Left renal pelvis (tissue), 4 donors: Measurements from ENCODE around the gene ADAD1. TPM values are rescaled to one million over a fixed set of nuclear protein-coding genes. Genes with fewer than 3 reads are reported as not detected.

Experiments
- DNase-seq, 4 donors: peaks; one replicate each; pipeline ENCODE4 v3.0.0-alpha.2; 2013; ENCODE audit warnings: low read depth in 4 of 4, low spot score in 3 of 4
- polyA plus RNA-seq, 4 donors: library from polyadenylated mRNA; unstranded; fragments of 120-200 nt; gene quantifications; one replicate each; pipeline ENCODE4 v1.2.1, GENCODE V29; 2013; ENCODE audit not compliant: insufficient read length in 4 of 4

The ADAD1 gene
- polyA plus RNA-seq, 4 donors = not detected

DNA sequence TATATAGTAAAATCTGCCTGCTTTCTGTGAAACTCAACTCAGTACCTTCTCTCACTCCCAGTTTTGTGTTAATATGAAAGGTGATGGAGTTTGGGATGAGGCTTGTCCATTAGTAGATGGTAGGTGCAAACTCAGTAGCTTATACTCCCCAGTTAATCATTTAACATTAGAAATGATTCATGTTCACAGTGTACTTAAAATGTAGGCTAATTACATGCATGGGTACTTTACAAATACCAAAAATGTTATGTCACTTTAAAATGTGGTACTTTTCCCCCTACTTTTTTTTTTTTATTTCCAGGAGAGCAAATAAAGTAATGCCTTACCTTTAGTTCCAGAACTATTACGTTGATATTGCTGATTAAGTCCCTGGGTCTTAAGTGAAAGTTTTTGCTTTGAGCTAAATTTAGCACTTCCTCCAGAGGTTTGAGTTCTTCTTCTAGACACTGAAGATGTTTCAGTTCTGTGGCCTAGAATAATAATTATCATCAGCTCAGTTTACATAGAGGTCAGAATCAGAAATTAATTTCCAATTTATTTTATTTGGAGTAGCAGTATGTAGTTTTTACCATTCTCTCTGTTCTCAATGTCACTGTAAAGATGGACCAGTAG, 74.7 kb downstream of the ADAD1 start:
- DNase-seq = no peak

GRCh38 chr4:122456231-122457116, 77.7 kb downstream of the ADAD1 start, which contains the start of gene IL2:
TSS of gene IL2 (minus strand) at chr4:122456725. CDS start at chr4:122456440, 285 bp downstream.
- DNase-seq = no peak

DNA sequence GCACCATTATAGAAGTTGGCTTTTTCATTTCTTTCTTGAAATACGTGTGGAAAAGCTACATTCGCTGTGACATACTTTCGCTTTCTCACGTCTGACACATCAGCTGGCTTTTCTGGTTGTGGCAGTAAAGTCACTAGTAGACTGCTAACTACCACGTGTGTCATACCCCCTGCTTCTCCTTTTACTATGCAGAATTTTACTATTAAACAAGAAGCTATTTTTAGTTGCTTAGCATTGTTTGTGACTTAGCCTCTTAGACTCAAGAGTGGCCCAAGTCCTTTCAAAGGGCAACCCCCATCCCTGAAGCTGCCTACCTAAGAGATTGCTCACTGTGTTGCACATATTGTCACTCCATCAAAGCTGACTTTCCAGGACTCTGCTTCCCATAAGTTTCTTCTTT, 79.8 kb downstream of the ADAD1 start:
- no peak for DNase-seq

DNA sequence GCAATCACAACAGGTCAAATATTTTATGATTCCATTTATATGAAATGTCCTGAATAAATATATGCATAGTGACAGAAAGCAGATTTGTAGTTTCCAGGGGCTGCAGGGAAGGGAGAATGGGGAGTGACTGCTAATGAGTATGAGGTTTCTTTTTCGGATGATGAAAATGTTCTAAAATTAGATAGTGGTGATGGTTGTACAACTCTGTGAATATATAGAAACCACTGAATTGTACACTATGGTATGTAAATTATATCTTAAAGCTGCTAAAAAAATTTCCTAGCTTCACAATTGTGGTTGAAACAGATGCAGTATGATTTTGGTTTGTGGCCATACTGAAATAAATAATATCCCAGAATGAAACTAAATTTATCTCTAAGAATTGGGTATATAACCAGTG, 90.6 kb downstream of the ADAD1 start:
- no peak for DNase-seq

GRCh38 chr4:122475233-122475632, 96.4 kb downstream of the ADAD1 start:
- no peak for DNase-seq

DNA sequence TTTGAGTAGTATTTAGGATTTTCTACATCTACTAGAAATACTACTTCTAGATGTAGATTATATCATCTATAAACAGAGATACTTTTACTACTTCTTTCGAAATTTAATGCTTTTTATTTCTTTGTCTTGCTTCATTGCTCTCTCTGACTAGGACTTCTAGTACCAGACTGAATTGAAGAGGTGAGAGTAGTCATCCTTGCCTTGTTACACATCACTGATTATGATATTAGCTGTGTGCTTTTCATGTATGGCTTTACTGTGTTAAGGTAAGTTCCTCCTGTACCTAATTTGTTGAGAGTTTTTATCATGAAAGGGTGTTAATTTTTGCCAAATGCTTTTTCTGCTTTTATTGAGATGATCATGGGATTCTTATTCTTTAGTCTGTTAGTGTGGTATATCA, 97.3 kb downstream of the ADAD1 start:
- DNase-seq = no peak

GRCh38 chr4:122476745-122477144, 97.9 kb downstream of the ADAD1 start:
- DNase-seq = no peak

Other genes starting within 250 kb of the ADAD1 start
- 10 to 100 TPM; 69.1 to 88.9 (median 81.7) TPM for gene BLTP1, start 226.7 kb upstream of the ADAD1 start, polyA plus RNA-seq
- gene IL2, start 77.7 kb downstream of the ADAD1 start, polyA plus RNA-seq = not detected
- not detected for gene IL21, start 242.1 kb downstream of the ADAD1 start, polyA plus RNA-seq